ENCODE results near the gene IRF7. TPM values are rescaled to one million over a fixed set of nuclear protein-coding genes. Genes with fewer than 3 reads are reported as not detected.

IRF7 gene
- total RNA-seq, 1 donor from 2014 or later = 10.2 TPM

- Mint-ChIP-seq H3K27me3 (ENCODE audit: low read depth) (peaks cover 66% of the 10 kb centered on the region), H3K36me3 (ENCODE audit: low read depth) (no peaks in the 10 kb centered on the region), H3K9me3 (no peaks in the 10 kb centered on the region), H3K4me1 (peaks cover 16% of the 10 kb centered on the region), H3K27ac (ENCODE audit: unreplicated experiment) (no peak overlapping the region), H3K4me3 (peak overlapping the region; percentile 79)
- DNase-seq (ENCODE audit: low read depth, low spot score) = no peak
- no peak for TF ChIP-seq CTCF (conservative IDR thresholded peaks at IDR 0.05)
Observed at GRCh38 chr11:638631-639331, 23.0 kb upstream of the IRF7 start.

- Mint-ChIP-seq H3K9me3 (no peaks in the 10 kb centered on the region), H3K36me3 (ENCODE audit: low read depth) (no peaks in the 10 kb centered on the region), H3K4me1 (peaks cover 16% of the 10 kb centered on the region), H3K4me3 (peak overlapping the region; percentile 66), H3K27ac (ENCODE audit: unreplicated experiment) (no peak overlapping the region), H3K27me3 (ENCODE audit: low read depth) (peaks cover 68% of the 10 kb centered on the region)
- no peak for TF ChIP-seq CTCF (conservative IDR thresholded peaks at IDR 0.05)
- no peak for DNase-seq (ENCODE audit: low read depth, low spot score)
Observed at GRCh38 chr11:637593-638521, 22.1 kb upstream of the IRF7 start.

GRCh38 chr11:637333-637592 is 21.5 kb upstream of the IRF7 start:
- no peak for TF ChIP-seq CTCF (conservative IDR thresholded peaks at IDR 0.05)
- Mint-ChIP-seq H3K36me3 (ENCODE audit: low read depth) (no peaks in the 10 kb centered on the region), H3K4me1 (peaks cover 16% of the 10 kb centered on the region), H3K27ac (ENCODE audit: unreplicated experiment) (no peak overlapping the region), H3K9me3 (no peaks in the 10 kb centered on the region), H3K27me3 (ENCODE audit: low read depth) (peaks cover 71% of the 10 kb centered on the region), H3K4me3 (peak overlapping the region; percentile 66)
- no peak for DNase-seq (ENCODE audit: low read depth, low spot score)

GRCh38 chr11:636511-637332 is 21.0 kb upstream of the IRF7 start, which contains the start of gene DRD4:
TSS of gene DRD4 (plus strand) at chr11:637269. CDS start at chr11:637305, 36 bp downstream.
- H3K36me3 Mint-ChIP-seq (ENCODE audit: low read depth) = no peaks in the 10 kb centered on the region
- TF ChIP-seq CTCF (conservative IDR thresholded peaks at IDR 0.05) = no peak
- H3K4me3 Mint-ChIP-seq = peak within 1 kb of the TSS; percentile 66
- H3K4me1 Mint-ChIP-seq = peaks cover 16% of the 10 kb centered on the region
- no peaks in the 10 kb centered on the region for H3K9me3 Mint-ChIP-seq
- no peak for DNase-seq (ENCODE audit: low read depth, low spot score)
- peaks cover 69% of the 10 kb centered on the region for H3K27me3 Mint-ChIP-seq (ENCODE audit: low read depth)
- H3K27ac Mint-ChIP-seq (ENCODE audit: unreplicated experiment) = no peak within 1 kb of the TSS

- Mint-ChIP-seq H3K4me3 (no peak overlapping the region), H3K27ac (ENCODE audit: unreplicated experiment) (no peak overlapping the region), H3K27me3 (ENCODE audit: low read depth) (peaks cover 63% of the 10 kb centered on the region), H3K4me1 (peaks cover 16% of the 10 kb centered on the region), H3K36me3 (ENCODE audit: low read depth) (no peaks in the 10 kb centered on the region), H3K9me3 (no peaks in the 10 kb centered on the region)
- no peak for TF ChIP-seq CTCF (conservative IDR thresholded peaks at IDR 0.05)
- DNase-seq (ENCODE audit: low read depth, low spot score) = no peak
Observed at GRCh38 chr11:635945-636510, 20.3 kb upstream of the IRF7 start.

Measured in neural crest cell (in vitro differentiated cells).